ENCODE measurements around the gene CC2D2A. TPM values are rescaled to one million over a fixed set of nuclear protein-coding genes. Genes with fewer than 3 reads are reported as not detected.
A peak's percentile ranks its signal among the peaks of the same experiment; 100 is the strongest.

CC2D2A gene
- total and polyA plus RNA-seq, 9 of the 15 experiments (the other 6 are each of a cell fraction or from before 2014, with no cell fraction given), result 0.36 to 2.5 (median 1.6) TPM

GRCh38 chr4:15531792-15532191 lies 62.1 kb downstream of the CC2D2A start (continued):
- no peak for TF ChIP-seq CXXC5 (CRISPR knock-in tag; IDR thresholded peaks at IDR 0.05)
- TF ChIP-seq SIN3A (IDR thresholded peaks at IDR 0.05; ENCODE audit: borderline replicate concordance in 2 of 2, control insufficient read depth in 1 of 2, low read depth in 2 of 2, low read length in 2 of 2), result no peak
- no peak for TF ChIP-seq NFE2L1 (tag; IDR thresholded peaks at IDR 0.05; ENCODE audit: borderline replicate concordance, low read depth)
- TF ChIP-seq DLX4 (CRISPR knock-in tag; IDR thresholded peaks at IDR 0.05), result no peak
- TF ChIP-seq ZBTB40 (IDR thresholded peaks at IDR 0.05), result no peak
- no peak for TF ChIP-seq ZBTB40 (CRISPR knock-in tag; IDR thresholded peaks at IDR 0.05)
- 0 out of 2 replicates have a peak, but pooled peaks have one; percentile 38 for TF ChIP-seq FOXM1 (IDR thresholded peaks at IDR 0.05; ENCODE audit: low read depth)
- TF ChIP-seq FOXM1 (CRISPR knock-in tag; IDR thresholded peaks at IDR 0.05; ENCODE audit: low read depth), result no peak
- TF ChIP-seq CREB1 (IDR thresholded peaks at IDR 0.05), result no peak
- no peak for TF ChIP-seq CREB1 (CRISPR knock-in tag; IDR thresholded peaks at IDR 0.05)
- TF ChIP-seq NCOR1 (IDR thresholded peaks at IDR 0.05), result 0 out of 2 replicates have a peak, but pooled peaks have one; percentile 24
- peak; percentile 100 for TF ChIP-seq ZNF3 (CRISPR knock-in tag; IDR thresholded peaks at IDR 0.05)
- peak; percentile 40; the same call in 1 of the 2 replicates for TF ChIP-seq ATF7 (IDR thresholded peaks at IDR 0.05)
- TF ChIP-seq BCOR (IDR thresholded peaks at IDR 0.05), result peak; percentile 95
- TF ChIP-seq HDAC1 (IDR thresholded peaks at IDR 0.05), result no peak
- TF ChIP-seq, protein P1, sequence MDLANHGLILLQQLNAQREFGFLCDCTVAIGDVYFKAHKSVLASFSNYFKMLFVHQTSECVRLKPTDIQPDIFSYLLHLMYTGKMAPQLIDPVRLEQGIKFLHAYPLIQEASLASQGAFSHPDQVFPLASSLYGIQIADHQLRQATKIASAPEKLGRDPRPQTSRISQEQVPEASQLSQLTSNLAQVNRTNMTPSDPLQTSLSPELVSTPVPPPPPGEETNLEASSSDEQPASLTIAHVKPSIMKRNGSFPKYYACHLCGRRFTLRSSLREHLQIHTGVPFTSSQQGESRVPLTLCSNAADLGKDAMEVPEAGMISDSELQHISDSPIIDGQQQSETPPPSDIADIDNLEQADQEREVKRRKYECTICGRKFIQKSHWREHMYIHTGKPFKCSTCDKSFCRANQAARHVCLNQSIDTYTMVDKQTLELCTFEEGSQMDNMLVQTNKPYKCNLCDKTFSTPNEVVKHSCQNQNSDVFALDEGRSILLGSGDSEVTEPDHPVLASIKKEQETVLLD (IDR thresholded peaks at IDR 0.05), result no peak
- TF ChIP-seq, protein P2, sequence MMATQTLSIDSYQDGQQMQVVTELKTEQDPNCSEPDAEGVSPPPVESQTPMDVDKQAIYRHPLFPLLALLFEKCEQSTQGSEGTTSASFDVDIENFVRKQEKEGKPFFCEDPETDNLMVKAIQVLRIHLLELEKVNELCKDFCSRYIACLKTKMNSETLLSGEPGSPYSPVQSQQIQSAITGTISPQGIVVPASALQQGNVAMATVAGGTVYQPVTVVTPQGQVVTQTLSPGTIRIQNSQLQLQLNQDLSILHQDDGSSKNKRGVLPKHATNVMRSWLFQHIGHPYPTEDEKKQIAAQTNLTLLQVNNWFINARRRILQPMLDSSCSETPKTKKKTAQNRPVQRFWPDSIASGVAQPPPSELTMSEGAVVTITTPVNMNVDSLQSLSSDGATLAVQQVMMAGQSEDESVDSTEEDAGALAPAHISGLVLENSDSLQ (IDR thresholded peaks at IDR 0.05), result peak; percentile 50; the same call in 1 of the 2 replicates
- no peak for TF ChIP-seq ZNF354B (CRISPR knock-in tag; IDR thresholded peaks at IDR 0.05)
- TF ChIP-seq EP300 (IDR thresholded peaks at IDR 0.05; ENCODE audit: low read length), result peak; percentile 43; the same call in 1 of the 2 replicates

All from K562 (cell line).